Vagina (tissue), 2 donors: ENCODE data around the gene GLUL. TPM values are rescaled to one million over a fixed set of nuclear protein-coding genes. Genes with fewer than 3 reads are reported as not detected.

Experiments
- DNase-seq, 2 donors: peaks; one replicate each; pipeline ENCODE4 v3.0.0-alpha.2; 2017; ENCODE audit errors: extremely low spot score in 2 of 2
- H3K27ac ChIP-seq: fragments of 200-600 bp; sonication (generic); one replicate; pipeline ENCODE4 v1.5.1; 2019
- H3K27me3 ChIP-seq: fragments of 200-600 bp; sonication (generic); one replicate; pipeline ENCODE4 v1.5.1; 2019
- H3K36me3 ChIP-seq, 2 donors: fragments of 200-600 bp; sonication (generic); one replicate each; pipeline ENCODE4 v1.5.1; 2017 to 2019
- H3K4me1 ChIP-seq: fragments of 200-600 bp; sonication (generic); one replicate; pipeline ENCODE4 v1.5.1; 2019
- H3K4me3 ChIP-seq, 2 donors: fragments of 200-600 bp; sonication (generic); 1 replicate in 1 of 2; 2 replicates in 1 of 2; pipeline ENCODE4 v1.5.1; 2016 to 2019
- H3K9me3 ChIP-seq: fragments of 200-600 bp; sonication (generic); one replicate; pipeline ENCODE4 v1.5.1; 2019
- CTCF ChIP-seq, 3 experiments: fragments of 450-650 bp in 2 of 3; fragments of 200-600 bp in 1 of 3; sonication (generic) in 1 of 3; IDR thresholded peaks; one replicate each; pipeline ENCODE4 v1.5.1; 2017 to 2019; ENCODE audit warnings: antibody characterized with exemption in 3 of 3, mild to moderate bottlenecking in 2 of 3, moderate library complexity in 2 of 3
- POLR2A ChIP-seq, 2 donors: fragments of 450-650 bp; IDR thresholded peaks; one replicate each; pipeline ENCODE4 v1.6.1; 2017; ENCODE audit warnings: antibody characterized with exemption in 2 of 2, mild to moderate bottlenecking in 2 of 2, moderate library complexity in 2 of 2
- POLR2AphosphoS5 ChIP-seq, 2 donors: sonication (generic); formaldehyde crosslinking; IDR thresholded peaks; one replicate each; pipeline ENCODE4 v1.9.0; 2017; ENCODE audit warnings: antibody characterized with exemption in 2 of 2, mild to moderate bottlenecking in 2 of 2, low read depth in 1 of 2; ENCODE audit not compliant: insufficient read depth in 1 of 2
- intact Hi-C: fragments of 100-400 bp; cut with DNase I; formaldehyde crosslinking; loops from one replicate; pipeline ENCODE4 v1.15.1; 2023
- total RNA-seq: library from RNA; depleted of rRNA; stranded (reverse); fragments of >200 nt; gene quantifications from one replicate; pipeline ENCODE4 v1.2.3, GENCODE V29; 2016

The GLUL gene
- total RNA-seq, 1 donor from 2014 or later, result 2,462 TPM

- no peaks in the 10 kb centered on the region for H3K4me1 ChIP-seq
- intact Hi-C loops, result no loop called here
- no peaks in the 10 kb centered on the region for H3K36me3 ChIP-seq
- TF ChIP-seq CTCF (IDR thresholded peaks at IDR 0.05) (no peak), POLR2A (IDR thresholded peaks at IDR 0.05) (no peak), POLR2AphosphoS5 (IDR thresholded peaks at IDR 0.05; ENCODE audit: insufficient read depth in 1 of 2, low read depth in 1 of 2) (no peak)
- no peak overlapping the region for H3K27ac ChIP-seq
- no peak overlapping the region for H3K4me3 ChIP-seq
- DNase-seq, result no peak
- H3K27me3 ChIP-seq, result no peaks in the 10 kb centered on the region
- no peaks in the 10 kb centered on the region for H3K9me3 ChIP-seq
These were observed 16.1 kb upstream of the GLUL start for GRCh38 chr1:182407724-182408123.

- DNase-seq, result no peak
- Histone ChIP-seq H3K27me3 (no peaks in the 10 kb centered on the region), H3K27ac (no peak overlapping the region), H3K9me3 (no peaks in the 10 kb centered on the region), H3K4me3 (no peak overlapping the region), H3K36me3 (no peaks in the 10 kb centered on the region), H3K4me1 (no peaks in the 10 kb centered on the region)
- TF ChIP-seq CTCF (IDR thresholded peaks at IDR 0.05) (no peak), POLR2AphosphoS5 (IDR thresholded peaks at IDR 0.05; ENCODE audit: insufficient read depth in 1 of 2, low read depth in 1 of 2) (peak in 1 of 2 donors; percentile 29), POLR2A (IDR thresholded peaks at IDR 0.05) (no peak)
- intact Hi-C loops, result no loop called here
These were observed 14.4 kb upstream of the GLUL start for GRCh38 chr1:182406012-182406411.

DNA sequence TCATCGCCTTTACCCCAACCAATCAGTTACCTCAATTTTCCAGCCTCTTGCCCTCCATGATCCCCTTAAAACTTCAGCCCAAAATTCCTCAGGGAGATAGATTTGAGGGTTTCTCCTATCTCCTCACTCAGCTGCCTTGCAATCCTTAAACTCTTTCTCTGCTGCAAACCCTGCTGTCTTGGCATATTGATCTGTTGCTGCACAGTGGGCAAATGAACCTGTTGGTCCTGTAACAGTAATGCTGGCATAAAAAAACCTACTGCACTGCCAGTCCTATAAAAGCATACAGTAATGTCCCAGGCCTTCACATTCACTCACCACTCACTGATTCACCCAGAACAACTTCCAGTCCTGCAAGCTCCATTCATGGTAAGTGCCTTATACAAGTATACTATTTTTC is 14.0 kb upstream of the GLUL start:
- intact Hi-C loops, result no loop called here
- H3K9me3 ChIP-seq, result no peaks in the 10 kb centered on the region
- H3K27me3 ChIP-seq, result no peaks in the 10 kb centered on the region
- DNase-seq, result no peak
- no peaks in the 10 kb centered on the region for H3K4me1 ChIP-seq
- TF ChIP-seq POLR2AphosphoS5 (IDR thresholded peaks at IDR 0.05; ENCODE audit: insufficient read depth in 1 of 2, low read depth in 1 of 2), result no peak
- no peak for TF ChIP-seq CTCF (IDR thresholded peaks at IDR 0.05)
- TF ChIP-seq POLR2A (IDR thresholded peaks at IDR 0.05), result no peak
- H3K36me3 ChIP-seq, result no peaks in the 10 kb centered on the region
- no peak overlapping the region for H3K4me3 ChIP-seq
- no peak overlapping the region for H3K27ac ChIP-seq

GRCh38 chr1:182404781-182405180 is 13.2 kb upstream of the GLUL start:
- H3K27me3 ChIP-seq, result no peaks in the 10 kb centered on the region
- intact Hi-C loops, result no loop called here
- H3K36me3 ChIP-seq, result no peaks in the 10 kb centered on the region
- no peaks in the 10 kb centered on the region for H3K9me3 ChIP-seq
- no peak overlapping the region for H3K4me3 ChIP-seq
- H3K4me1 ChIP-seq, result no peaks in the 10 kb centered on the region
- DNase-seq, result no peak
- TF ChIP-seq CTCF (IDR thresholded peaks at IDR 0.05) (no peak), POLR2A (IDR thresholded peaks at IDR 0.05) (no peak), POLR2AphosphoS5 (IDR thresholded peaks at IDR 0.05; ENCODE audit: insufficient read depth in 1 of 2, low read depth in 1 of 2) (no peak)
- H3K27ac ChIP-seq, result no peak overlapping the region

DNA sequence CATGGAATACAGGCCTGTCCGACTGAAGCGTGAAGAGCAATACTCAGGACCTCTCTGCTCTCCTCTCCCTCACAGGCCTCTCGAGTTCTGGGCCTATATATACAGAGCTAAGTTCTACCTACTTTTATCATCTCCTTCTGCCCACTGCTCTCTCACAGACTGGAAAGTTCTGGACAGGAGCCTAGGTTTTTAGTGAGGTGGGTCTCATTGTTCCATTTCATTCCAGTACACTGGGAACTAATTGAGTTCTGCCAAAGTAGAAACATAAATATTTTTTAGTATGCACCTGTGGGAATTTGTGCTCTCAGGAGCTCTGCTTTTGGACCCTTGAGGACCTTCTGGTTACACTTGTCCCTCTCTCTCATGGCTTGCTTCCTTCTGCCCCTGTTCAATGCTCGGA is 9.0 kb upstream of the GLUL start, which contains the start of gene TEDDM1:
TEDDM1 (minus strand) TSS at position 101 of the 400 bp plus-strand sequence. CDS start 182 bp downstream, outside the sequence.
- no peak within 1 kb of the TSS for H3K4me3 ChIP-seq
- H3K27me3 ChIP-seq, result no peaks in the 10 kb centered on the region
- no peak for TF ChIP-seq POLR2AphosphoS5 (IDR thresholded peaks at IDR 0.05; ENCODE audit: insufficient read depth in 1 of 2, low read depth in 1 of 2)
- TF ChIP-seq CTCF (IDR thresholded peaks at IDR 0.05), result no peak
- TF ChIP-seq POLR2A (IDR thresholded peaks at IDR 0.05), result no peak
- intact Hi-C loops, result no loop called here
- H3K9me3 ChIP-seq, result no peaks in the 10 kb centered on the region
- H3K36me3 ChIP-seq, result no peaks in the 10 kb centered on the region
- H3K27ac ChIP-seq, result no peak within 1 kb of the TSS
- no peak for DNase-seq
- peaks cover 13% of the 10 kb centered on the region for H3K4me1 ChIP-seq
